Fibroblast of lung (primary cell): ENCODE data around the gene EPS8. TPM values are rescaled to one million over a fixed set of nuclear protein-coding genes. Genes with fewer than 3 reads are reported as not detected.

ENCODE experiments used
- DNase-seq, 2 donors: peaks; one replicate each; pipeline versions ENCODE4 v3.0.0 to v3.0.0-alpha.2; 2010; ENCODE audit warnings: low read depth in 2 of 2
- H2AFZ ChIP-seq: 2 replicates; pipeline ENCODE4 v1.5.1; 2012; ENCODE audit warnings: low read length, control low read depth, inconsistent platforms
- H3K27ac ChIP-seq: 2 replicates; pipeline ENCODE4 v1.5.1; 2011; ENCODE audit warnings: low read length, control low read depth; ENCODE audit not compliant: insufficient read depth
- H3K27me3 ChIP-seq: 2 replicates; pipeline ENCODE4 v1.5.1; 2011; ENCODE audit warnings: mild to moderate bottlenecking, low read length; ENCODE audit not compliant: control insufficient read depth, insufficient read depth
- H3K36me3 ChIP-seq: 2 replicates; pipeline ENCODE4 v1.5.1; 2011; ENCODE audit warnings: low read length; ENCODE audit not compliant: control insufficient read depth, insufficient read depth
- H3K4me1 ChIP-seq: 2 replicates; pipeline ENCODE4 v1.5.1; 2011; ENCODE audit warnings: low read length; ENCODE audit not compliant: control insufficient read depth, insufficient read depth; ENCODE audit errors: extremely low read depth
- H3K4me2 ChIP-seq: 2 replicates; pipeline ENCODE4 v1.5.1; 2011; ENCODE audit warnings: low read length, control low read depth; ENCODE audit not compliant: insufficient read depth; ENCODE audit errors: extremely low read depth
- H3K4me3 ChIP-seq, 4 experiments: fragments of 200-600 bp in 1 of 4; sonication (generic) in 1 of 4; replicated peaks in 1 of 4; 2 replicates each; pipeline ENCODE4 v1.5.1; 2011 to 2016; ENCODE audit warnings: low read length in 4 of 4, low read depth in 3 of 4, mild to moderate bottlenecking in 3 of 4, control low read depth in 2 of 4, inconsistent platforms in 1 of 4, mixed read lengths in 1 of 4; ENCODE audit not compliant: insufficient read depth in 1 of 4; ENCODE audit errors: control extremely low read depth in 1 of 4
- H3K79me2 ChIP-seq: 2 replicates; pipeline ENCODE4 v1.5.1; 2012; ENCODE audit warnings: mild to moderate bottlenecking, low read length, inconsistent platforms; ENCODE audit not compliant: control insufficient read depth, insufficient read depth
- H3K9ac ChIP-seq: 2 replicates; pipeline ENCODE4 v1.5.1; 2011; ENCODE audit warnings: mild to moderate bottlenecking, low read length, control low read depth; ENCODE audit not compliant: insufficient read depth
- H3K9me3 ChIP-seq: 2 replicates; pipeline ENCODE4 v1.5.1; 2012; ENCODE audit warnings: low read depth, low read length; ENCODE audit not compliant: control insufficient read depth, insufficient read depth
- H4K20me1 ChIP-seq: 2 replicates; pipeline ENCODE4 v1.5.1; 2011; ENCODE audit warnings: low read length; ENCODE audit not compliant: control insufficient read depth, insufficient read depth; ENCODE audit errors: extremely low read depth
- CTCF ChIP-seq, 2 donors: IDR thresholded peaks in 1 of 2; conservative IDR thresholded peaks in 1 of 2; 1 replicate in 1 of 2; 2 replicates in 1 of 2; pipeline ENCODE4 v1.5.1; 2011 to 2012; ENCODE audit warnings: low read length in 2 of 2, control low read depth in 1 of 2, inconsistent platforms in 1 of 2, low read depth in 1 of 2, mild to moderate bottlenecking in 1 of 2
- EZH2 ChIP-seq: IDR thresholded peaks from 2 replicates; pipeline ENCODE4 v1.5.1; 2012; ENCODE audit warnings: low read length, control low read depth, mild to moderate bottlenecking; ENCODE audit errors: missing control alignments
- polyA plus RNA-seq, 2 donors: library from polyadenylated mRNA; depleted of rRNA in 1 of 2; stranded (reverse) in 1 of 2; unstranded in 1 of 2; fragments of >200 nt; gene quantifications; 2 replicates each; pipeline ENCODE4 v1.2.1, GENCODE V29; 2011 to 2012; ENCODE audit warnings: missing spikeins in 1 of 2
- total RNA-seq: library from RNA; depleted of rRNA; stranded (reverse); fragments of >200 nt; gene quantifications from 2 replicates; pipeline ENCODE4 v1.2.1, GENCODE V29; 2014

EPS8 gene
- total and polyA plus RNA-seq, 2 donors (not counting 1 experiment from before 2014, with no cell fraction given), result 96.3 to 108 TPM

- H3K36me3 ChIP-seq, result peaks cover under 1% of the 10 kb centered on the region
- H3K9me3 ChIP-seq, result no peaks in the 10 kb centered on the region
- H2AFZ ChIP-seq, result no peak overlapping the region
- peak overlapping the region; percentile 70 for H3K4me2 ChIP-seq
- peak; percentile 59 to 68 for DNase-seq
- H3K9ac ChIP-seq, result peak overlapping the region; percentile 39
- no peak overlapping the region for H3K4me3 ChIP-seq
- peak overlapping the region; percentile 86 for H3K27ac ChIP-seq
- H3K4me1 ChIP-seq, result peaks cover 19% of the 10 kb centered on the region
- H3K79me2 ChIP-seq, result no peaks in the 10 kb centered on the region
- H3K27me3 ChIP-seq, result no peaks in the 10 kb centered on the region
- no peaks in the 10 kb centered on the region for H4K20me1 ChIP-seq
- no peak for TF ChIP-seq CTCF (conservative IDR thresholded peaks at IDR 0.05 in 1 of 2, IDR thresholded peaks at IDR 0.05 in 1 of 2; ENCODE audit: low read depth in 1 of 2, low read length in 2 of 2)
- TF ChIP-seq EZH2, result no peak
These were observed 159.4 kb downstream of the EPS8 start for GRCh38 chr12:15629761-15630160.

- Histone ChIP-seq H4K20me1 (no peaks in the 10 kb centered on the region), H2AFZ (no peak overlapping the region), H3K27ac (peak overlapping the region; percentile 86), H3K79me2 (no peaks in the 10 kb centered on the region), H3K36me3 (peaks cover 4% of the 10 kb centered on the region), H3K4me3 (no peak overlapping the region), H3K4me2 (peak overlapping the region; percentile 36), H3K27me3 (no peaks in the 10 kb centered on the region), H3K4me1 (peaks cover 19% of the 10 kb centered on the region), H3K9ac (no peak overlapping the region), H3K9me3 (no peaks in the 10 kb centered on the region)
- TF ChIP-seq CTCF (conservative IDR thresholded peaks at IDR 0.05 in 1 of 2, IDR thresholded peaks at IDR 0.05 in 1 of 2; ENCODE audit: low read depth in 1 of 2, low read length in 2 of 2), result no peak
- no peak for TF ChIP-seq EZH2
- DNase-seq, result peak; percentile 97 to 99
These were observed 160.1 kb downstream of the EPS8 start for GRCh38 chr12:15629108-15629507.

- Histone ChIP-seq H4K20me1 (no peaks in the 10 kb centered on the region), H3K4me3 (peak overlapping the region in 1 of 4 experiments; percentile 4), H2AFZ (no peak overlapping the region), H3K4me1 (peaks cover 15% of the 10 kb centered on the region), H3K27me3 (no peaks in the 10 kb centered on the region), H3K9ac (peak overlapping the region; percentile 29), H3K79me2 (no peaks in the 10 kb centered on the region), H3K4me2 (peak overlapping the region; percentile 73), H3K9me3 (no peaks in the 10 kb centered on the region), H3K36me3 (peaks cover 5% of the 10 kb centered on the region), H3K27ac (peak overlapping the region; percentile 86)
- TF ChIP-seq CTCF (conservative IDR thresholded peaks at IDR 0.05 in 1 of 2, IDR thresholded peaks at IDR 0.05 in 1 of 2; ENCODE audit: low read depth in 1 of 2, low read length in 2 of 2) (no peak), EZH2 (no peak)
- peak; percentile 67 to 76 for DNase-seq
These were observed 160.9 kb downstream of the EPS8 start for GRCh38 chr12:15627995-15628945.
